HFF-Myc (cell line): Measurements from ENCODE around the gene DCAF6.

Experiments used
- DNase-seq: peaks from one replicate; pipeline ENCODE4 v3.0.0-alpha.2; 2011; ENCODE audit warnings: low read depth; ENCODE audit errors: extremely low read depth
- H3K4me3 ChIP-seq: replicated peaks from 2 replicates; pipeline ENCODE4 v1.5.1; 2011; ENCODE audit warnings: low read depth, mild to moderate bottlenecking, control low read depth, low read length
- TF ChIP-seq, protein P1 (sequence below): IDR thresholded peaks from 2 replicates; pipeline ENCODE4 v1.5.1; 2012; ENCODE audit warnings: mild to moderate bottlenecking, low read depth, low read length, control low read depth; ENCODE audit errors: missing control alignments

DCAF6 gene

DNA sequence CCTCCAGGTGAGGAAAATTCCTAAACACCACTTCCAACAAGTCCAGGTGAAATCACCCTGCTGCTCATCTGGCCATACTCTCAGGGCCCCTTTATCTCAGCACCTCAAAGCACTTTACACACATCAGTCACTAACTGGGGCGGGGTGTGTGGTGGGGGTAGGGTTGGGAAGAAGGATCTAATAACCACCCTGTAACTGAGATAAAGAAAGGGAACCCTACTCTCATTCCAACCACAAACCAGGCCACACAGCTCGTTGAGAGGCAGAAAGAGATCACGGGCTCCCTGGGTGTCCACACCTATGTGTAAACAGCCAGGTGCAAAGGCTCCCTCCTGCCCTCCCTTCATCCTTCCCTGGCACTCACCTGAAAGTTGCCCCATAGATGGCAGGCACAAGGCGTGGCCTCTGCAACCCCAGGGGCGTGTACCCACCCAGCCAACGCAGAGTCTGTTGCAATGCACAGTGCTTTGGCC lies 179.9 kb downstream of the DCAF6 start:
- TF ChIP-seq, protein P1, sequence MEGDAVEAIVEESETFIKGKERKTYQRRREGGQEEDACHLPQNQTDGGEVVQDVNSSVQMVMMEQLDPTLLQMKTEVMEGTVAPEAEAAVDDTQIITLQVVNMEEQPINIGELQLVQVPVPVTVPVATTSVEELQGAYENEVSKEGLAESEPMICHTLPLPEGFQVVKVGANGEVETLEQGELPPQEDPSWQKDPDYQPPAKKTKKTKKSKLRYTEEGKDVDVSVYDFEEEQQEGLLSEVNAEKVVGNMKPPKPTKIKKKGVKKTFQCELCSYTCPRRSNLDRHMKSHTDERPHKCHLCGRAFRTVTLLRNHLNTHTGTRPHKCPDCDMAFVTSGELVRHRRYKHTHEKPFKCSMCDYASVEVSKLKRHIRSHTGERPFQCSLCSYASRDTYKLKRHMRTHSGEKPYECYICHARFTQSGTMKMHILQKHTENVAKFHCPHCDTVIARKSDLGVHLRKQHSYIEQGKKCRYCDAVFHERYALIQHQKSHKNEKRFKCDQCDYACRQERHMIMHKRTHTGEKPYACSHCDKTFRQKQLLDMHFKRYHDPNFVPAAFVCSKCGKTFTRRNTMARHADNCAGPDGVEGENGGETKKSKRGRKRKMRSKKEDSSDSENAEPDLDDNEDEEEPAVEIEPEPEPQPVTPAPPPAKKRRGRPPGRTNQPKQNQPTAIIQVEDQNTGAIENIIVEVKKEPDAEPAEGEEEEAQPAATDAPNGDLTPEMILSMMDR: no peak
- DNase-seq: no peak
- H3K4me3 ChIP-seq: no peak overlapping the region

DNA sequence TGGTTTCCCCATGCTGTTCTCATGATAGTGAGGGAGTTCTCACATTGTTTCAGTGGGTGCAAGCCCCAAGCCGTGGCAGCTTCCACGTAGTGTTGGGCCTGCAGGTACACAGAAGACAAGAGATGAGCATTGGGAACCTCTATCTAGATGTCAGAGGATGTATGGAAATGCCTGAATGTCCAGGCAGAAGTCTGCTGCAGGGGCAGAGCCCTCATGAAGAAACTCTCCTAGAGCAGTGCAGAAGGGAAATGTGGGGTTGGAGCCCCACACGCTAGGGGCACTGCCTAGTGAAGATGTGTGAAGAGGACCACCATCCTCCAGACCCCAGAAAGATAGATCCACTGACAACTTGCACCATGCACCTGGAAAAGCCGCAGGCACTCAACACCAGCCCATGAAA lies 183.3 kb downstream of the DCAF6 start:
- TF ChIP-seq, protein P1: no peak
- H3K4me3 ChIP-seq: no peak overlapping the region
- DNase-seq: no peak

DNA sequence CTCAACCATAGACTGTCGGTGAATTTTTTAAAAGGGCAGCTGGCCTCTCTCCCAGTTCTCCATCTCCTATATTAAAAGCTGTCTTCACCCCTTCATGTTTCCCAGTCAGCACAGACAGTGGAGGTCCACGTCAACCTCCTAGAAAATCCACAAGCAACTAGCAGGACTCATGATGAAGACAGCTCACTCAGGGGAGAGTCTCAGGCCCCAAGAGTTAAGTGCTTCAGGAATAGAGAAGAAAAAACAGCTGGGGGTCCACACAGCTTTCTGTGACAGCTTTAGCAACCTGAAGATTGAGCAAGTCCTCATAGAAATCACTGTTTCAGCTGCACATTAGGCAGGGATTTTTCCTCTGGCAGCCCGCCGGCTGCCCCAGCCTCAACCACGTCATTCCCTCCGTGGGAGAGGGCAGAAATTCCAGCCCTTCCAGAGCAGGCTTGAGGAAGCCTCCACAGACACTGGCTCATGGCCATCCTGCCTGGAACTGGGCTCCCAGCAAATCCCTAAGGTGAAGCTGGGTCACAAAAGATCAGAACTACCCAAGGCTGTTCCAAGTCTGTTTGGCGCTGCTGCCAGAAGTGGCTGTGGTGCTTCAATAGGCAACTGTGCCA lies 185.0 kb downstream of the DCAF6 start:
- DNase-seq: no peak
- TF ChIP-seq, protein P1: no peak
- H3K4me3 ChIP-seq: no peak overlapping the region

DNA sequence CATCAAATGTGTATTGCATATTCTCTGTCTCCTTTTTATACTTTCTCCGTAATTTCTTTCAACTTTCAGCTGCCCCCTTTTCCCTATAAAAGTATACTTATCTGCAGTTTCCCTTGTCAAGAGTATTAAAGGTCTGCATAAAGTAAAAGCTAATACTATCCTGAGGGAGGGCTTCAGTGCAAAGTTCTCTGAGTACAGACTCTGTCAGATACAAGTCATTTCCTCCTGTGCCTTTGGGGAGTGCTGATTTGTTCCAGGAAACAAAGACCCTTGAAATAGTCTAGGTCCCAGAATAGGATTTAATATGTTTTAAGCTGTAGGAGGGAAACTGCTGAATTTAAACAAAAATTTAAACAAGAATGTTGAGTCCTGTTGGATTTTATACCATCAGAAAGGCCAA lies 188.6 kb downstream of the DCAF6 start:
- H3K4me3 ChIP-seq: no peak overlapping the region
- TF ChIP-seq, protein P1: no peak
- no peak for DNase-seq
